HG02642 (cell line): Measurements from ENCODE around the gene KCND3.

Source experiments
- ATAC-seq: cut with Tn5 transposase; IDR thresholded peaks from one replicate; pipeline ENCODE4 v1.9.1; 2021; ENCODE audit warnings: mild to moderate bottlenecking; ENCODE audit not compliant: unreplicated experiment, poor library complexity

The KCND3 gene

DNA sequence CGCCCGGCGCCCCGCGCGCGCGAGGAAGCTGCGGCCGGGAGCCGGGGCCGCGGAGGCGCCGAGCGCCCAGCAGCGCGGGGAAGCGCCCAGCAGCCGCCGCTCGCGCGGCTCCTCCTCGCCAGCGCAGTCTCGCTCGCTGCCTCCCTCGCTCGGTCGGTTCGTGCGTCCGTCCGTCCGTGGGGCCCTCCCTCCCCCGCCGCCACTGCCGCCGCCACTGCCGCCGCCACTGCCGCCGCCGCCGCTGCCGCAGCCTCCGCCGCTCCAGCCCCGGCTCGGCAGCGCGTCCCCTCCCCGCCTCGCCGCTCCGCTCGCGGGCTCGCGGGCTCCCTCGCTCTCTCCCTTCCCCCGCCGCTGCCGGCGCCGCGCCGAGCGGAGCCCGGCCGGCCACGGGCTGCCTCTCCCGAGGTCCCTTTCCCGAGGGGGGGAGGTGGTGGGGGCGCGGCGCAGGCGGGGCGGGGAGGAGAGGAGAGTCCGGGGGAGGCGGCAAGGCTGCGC lies at the start of gene KCND3:
Gene KCND3, minus strand, starts transcription at position 138 of the 495 bp plus-strand sequence.
- ATAC-seq, result no peak

DNA sequence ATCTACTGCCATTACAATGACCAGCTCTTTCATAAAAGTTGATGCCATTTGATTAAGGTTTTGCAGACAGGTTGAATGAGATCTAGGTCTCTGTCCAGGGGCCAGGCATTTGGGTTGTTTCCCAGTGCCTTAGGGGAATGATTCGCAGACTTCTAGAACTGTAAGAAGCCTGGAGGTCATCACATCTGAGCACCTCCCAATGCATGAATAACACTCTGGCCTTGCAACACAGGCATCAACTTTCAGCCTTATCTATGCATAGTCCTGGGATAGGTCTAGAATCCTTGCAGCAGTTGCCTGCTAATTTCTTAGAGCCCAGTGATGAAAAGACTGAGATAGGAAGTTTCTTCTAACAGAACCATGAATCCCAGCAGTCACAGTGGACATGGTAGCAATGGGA lies 44.8 kb upstream of the KCND3 start:
- no peak for ATAC-seq

DNA sequence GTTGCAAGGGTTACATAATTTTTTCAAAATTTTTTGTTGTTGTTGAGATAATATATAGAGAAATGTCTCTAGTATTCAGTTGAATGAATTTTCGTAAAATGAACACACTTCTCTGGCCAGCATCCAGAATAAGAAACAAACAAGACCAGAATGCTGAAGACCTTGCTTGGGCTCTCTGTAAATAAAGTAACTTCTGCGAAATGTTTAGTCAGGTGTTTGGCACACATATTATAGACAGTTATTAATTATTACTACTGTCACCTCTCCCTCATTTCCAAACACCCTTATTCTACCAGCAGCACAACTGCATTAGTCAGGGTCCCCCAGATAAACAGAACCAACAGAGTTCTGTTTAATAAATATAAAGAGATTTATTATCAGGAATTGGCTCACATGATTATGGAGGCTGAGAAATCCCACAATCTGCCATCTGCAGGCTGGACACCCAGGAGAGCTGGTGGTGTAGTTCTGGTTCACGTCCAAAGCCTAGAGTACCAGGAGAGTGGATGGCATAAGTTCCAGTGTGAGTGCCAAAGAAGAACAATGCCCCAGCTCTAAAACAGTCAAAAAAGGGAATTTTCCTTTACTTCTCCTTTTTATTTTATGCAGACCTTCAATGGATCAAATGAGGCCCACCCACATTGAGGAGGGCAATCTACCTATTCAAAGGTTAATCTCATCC lies 44.1 kb upstream of the KCND3 start:
- ATAC-seq, result no peak

DNA sequence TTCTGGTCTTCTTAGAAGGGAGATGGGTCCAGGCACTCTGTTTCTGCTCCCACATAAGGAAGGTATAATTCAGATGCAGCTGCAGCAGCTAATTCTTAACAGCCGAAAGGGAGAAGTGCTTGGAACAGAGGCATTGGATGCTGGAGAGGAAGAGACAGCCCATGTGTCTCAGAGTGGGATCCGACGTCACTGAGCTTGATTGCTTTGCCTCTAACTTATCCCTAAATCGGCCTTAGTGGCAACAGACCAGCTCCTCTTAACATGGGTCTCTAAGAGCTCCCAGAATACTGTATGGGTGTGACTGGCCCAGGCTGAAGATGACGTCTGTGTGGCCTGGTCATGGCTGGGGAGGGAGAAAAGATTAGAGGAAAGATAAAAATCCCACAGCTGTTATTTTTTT lies 40.7 kb upstream of the KCND3 start:
- no peak for ATAC-seq

DNA sequence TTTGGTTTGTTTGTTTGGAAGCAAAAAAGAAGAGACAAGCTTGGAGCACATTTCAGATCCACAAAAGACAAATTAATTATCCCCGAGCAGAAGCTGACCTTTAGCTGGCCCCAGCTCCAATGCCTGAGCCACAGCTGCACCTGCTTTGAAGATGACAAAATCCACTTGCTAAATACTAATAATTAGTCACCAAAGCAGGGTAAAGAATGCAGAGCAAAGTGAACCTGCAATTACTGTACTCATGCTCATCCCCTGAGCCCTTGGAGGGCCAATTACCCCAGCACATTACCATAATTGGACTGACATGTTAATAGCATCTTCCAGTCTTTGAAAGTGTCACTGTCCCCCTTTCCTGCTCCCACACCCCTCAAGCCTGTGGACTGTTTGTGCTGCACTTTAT lies 38.2 kb upstream of the KCND3 start:
- no peak for ATAC-seq

DNA sequence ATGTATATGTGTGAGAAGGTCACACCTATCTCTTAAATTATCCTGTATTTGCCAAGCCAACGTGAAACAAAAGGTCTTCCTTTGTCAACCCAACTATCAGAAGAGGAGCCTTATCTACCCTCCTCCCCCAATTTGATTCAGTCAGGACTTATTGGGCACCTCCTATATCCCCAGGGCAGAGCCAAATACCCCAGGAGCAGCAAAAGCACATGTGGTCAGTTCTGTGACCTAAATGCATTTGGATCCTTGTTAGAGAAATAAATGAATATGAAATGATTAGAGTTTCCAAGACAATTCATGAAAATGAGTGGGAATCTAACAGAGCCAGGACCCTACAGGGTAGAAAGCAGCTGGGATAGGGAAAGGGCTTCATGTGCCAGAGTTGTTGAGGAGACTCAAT lies 37.0 kb upstream of the KCND3 start:
- no peak for ATAC-seq

DNA sequence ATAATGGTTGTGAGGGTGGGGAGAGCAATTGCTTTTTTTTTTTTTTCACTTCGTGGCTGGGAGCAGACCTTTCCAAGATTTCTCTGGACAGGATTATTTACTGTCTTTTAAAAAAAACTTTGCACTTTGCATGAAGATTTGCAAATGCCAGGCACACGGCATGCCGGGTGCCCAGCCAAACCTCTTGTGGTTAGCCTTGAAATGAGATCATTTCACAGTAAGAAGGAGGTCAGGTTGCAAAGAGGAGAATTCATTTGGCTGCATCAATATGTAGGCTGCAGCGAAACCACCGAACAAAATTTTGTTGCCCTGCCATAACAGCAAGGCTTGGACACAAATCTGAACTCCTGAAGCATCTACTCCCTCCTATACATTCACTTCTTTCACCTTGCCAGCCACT lies 36.5 kb upstream of the KCND3 start:
- no peak for ATAC-seq

DNA sequence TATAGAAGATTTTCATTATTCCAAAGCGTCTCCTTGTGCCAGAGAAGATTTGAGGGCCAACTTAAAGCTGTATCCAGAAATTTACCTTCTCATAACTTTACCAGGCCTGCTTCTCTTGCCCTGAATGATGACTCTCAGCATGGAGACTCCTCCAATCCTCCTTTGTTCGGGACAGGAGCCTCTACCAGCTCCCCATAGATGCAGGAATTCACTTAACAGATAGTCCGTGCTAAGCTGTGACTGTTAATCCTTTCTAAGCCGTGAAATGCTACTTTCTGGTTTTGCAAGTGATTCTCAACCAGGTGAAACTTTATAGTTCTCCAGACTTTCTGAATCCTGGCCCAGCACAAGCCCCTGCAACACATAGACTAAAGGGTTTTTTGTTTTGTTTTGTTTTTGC lies 31.8 kb upstream of the KCND3 start:
- no peak for ATAC-seq

DNA sequence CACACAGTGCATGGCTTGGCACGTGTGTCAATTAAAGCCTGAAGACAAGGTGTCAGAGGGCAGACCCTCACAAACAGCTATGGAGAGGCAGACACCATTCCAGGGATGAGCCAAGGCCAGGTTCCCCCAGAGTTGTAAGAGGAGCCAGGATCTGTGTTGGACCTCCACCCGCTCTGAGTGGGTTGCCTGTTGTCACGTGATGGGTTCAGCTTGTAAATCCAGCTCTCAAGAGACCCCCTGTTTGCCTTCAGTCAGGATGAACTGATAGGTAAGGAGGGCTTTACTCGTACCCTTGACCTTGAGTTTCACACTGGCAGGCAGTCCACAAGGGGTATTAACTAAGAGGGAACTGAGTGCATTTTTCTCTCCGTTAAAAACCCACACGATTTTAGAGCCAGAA lies 27.7 kb upstream of the KCND3 start:
- no peak for ATAC-seq

DNA sequence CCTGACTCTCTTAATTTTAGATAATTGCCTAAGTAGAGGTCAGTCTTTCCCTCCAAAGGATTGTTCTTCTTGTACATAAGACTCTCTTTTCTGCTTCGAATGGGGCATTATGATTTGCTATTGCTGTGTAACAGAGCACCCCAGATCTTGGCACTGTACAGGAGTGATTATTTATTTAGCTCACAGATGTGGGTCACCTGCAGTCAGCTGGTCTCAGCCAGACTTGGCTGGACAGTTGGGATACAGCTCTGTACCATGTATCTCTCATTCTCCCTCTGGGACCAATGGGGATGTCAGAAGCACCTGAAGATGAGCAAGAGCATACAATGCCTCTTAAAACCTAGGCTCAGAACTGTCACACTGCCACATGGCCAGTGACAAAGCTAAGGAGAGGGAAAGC lies 23.4 kb upstream of the KCND3 start:
- ATAC-seq, result no peak

DNA sequence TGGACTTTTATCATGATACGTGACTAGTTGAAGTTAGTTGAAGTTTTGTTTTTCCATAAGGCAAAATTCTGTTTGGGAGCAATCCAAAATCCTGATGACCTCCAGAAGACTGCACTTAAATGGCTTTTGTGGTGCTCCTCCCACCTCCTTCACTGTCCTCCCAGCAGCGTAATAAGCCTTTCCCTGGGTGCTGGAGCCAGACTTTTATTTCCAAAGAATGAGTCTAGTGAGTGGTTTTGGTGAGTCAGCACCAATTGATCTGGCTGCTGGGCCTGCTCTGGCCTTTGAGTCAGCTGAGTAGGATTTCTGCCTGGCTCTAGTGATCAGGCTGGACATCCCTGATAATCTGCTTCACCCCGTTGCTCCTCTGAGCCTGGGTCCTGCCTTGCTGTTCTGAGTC lies 21.7 kb upstream of the KCND3 start:
- no peak for ATAC-seq

DNA sequence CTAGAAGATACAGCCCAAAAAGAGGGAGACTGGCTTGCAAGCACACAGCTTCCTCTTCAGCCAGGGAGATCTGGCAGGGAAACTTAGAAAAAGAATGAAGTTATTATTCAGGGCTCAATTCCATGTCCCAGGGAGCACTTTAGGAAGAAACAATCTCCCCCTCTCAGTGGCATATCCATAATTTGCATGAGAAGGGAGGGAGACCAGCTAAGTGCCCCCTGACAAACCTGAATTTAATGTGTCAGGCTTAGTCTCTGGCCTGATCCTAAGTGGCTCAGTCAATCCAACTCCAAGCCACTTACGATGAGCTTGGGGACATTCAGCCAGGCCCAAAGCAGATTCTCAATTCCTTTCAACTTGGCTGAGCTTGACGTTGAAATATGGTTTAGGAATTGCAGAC lies 17.7 kb upstream of the KCND3 start:
- ATAC-seq, result no peak

DNA sequence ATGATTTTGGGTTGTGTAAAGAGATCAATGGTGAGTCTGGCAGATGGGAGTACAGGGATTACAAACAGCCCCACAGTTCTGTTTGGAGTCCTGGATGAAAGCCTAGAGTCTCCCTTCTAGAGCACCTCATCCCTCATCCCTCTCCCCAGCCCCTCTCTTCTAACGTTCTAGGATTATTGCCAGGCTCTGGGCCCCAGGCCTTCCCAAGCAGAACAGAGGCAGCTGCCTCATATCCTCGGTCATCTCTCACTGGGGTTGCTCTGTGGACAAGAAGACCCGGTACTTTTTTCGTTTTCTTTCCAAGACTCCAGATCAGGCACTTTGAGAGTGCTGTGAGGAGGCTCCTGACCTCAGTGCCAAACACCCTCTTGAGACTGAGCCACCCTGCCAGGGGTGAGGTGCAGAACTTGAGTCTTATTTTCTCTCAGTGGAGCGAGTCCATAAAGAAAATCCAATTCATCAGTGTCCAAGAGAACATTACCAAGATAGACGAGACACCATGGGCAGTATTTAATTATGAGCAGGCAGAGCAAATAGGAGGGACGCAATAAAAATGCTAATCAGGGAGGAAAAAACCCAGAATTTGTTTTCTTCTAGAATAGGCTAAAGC lies 17.1 kb upstream of the KCND3 start:
- ATAC-seq, result no peak

DNA sequence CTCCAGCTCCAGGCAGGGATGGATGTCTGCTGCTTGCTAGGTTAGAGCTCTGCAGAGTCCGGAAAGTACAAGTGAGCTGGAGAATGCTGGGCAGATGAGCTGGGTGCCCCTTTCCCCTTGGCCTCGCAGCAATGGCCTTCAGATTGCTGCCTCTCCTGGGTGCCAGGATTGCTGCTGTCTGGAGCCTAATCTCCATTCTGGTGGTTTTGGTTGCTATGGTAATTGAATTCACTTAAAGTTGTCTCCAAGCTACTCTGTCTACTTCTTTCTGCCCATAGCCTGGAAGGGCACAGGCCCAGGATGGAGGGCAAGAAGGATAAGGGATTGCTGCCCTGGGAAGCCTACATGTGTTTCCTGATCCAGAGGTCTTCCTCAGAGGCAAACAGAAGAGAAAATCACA lies 14.6 kb upstream of the KCND3 start:
- ATAC-seq, result no peak

DNA sequence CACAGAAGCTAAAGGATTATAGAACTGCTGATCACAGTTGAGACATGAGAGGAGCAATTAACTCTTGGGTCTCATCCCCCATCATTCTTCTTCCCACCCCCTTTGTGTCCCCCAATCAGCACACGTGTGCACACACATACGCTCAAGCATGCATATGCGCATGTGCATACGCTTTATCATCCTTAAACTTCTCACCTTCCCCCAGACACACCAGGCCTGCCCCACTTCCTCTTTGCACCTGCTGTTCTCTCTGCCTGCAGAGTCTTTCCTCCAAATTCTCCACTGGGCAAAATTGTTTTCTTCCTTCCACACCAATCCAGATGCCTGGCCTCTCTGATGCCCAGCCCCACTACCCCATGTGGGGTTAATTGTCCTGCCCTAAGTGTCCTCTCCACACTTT lies 13.0 kb upstream of the KCND3 start:
- ATAC-seq, result no peak

DNA sequence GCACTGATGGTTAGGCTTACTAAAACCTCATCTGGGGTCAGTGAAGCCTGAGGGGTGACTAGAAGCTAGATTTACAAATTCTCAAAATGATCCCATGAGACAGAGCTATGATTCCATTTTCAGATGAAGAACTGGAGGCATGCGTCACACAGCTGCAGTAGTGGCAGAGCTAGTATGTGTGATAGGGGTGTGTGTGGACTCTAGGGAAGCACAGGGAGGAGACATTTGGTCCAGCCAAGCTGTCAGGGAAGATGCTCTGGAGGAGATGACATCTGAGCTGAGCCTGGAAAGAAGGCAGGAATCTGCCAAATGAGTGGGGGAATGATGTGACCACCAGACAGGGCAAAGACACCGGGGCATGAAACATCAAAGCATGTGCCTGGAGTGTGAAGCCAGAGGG lies 12.0 kb upstream of the KCND3 start:
- no peak for ATAC-seq

DNA sequence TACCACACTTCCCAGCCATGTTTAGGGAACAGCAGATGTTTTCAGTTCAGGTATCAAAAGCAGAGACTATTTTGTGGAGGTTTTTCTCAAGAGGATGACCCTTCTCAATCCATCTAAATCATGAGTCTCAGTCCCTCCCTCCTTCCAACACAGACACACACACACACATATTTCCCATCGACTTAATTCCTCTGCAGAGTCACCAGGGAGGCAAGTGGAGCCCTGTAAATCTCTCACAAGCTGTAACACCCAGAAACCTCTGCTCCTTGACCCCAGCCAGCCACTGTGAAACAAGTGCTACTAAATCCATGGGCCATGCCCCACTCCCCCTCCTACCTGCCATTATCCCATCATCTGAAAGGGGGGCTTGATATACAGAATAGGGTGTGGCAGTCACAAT lies 10.6 kb upstream of the KCND3 start:
- ATAC-seq, result no peak

DNA sequence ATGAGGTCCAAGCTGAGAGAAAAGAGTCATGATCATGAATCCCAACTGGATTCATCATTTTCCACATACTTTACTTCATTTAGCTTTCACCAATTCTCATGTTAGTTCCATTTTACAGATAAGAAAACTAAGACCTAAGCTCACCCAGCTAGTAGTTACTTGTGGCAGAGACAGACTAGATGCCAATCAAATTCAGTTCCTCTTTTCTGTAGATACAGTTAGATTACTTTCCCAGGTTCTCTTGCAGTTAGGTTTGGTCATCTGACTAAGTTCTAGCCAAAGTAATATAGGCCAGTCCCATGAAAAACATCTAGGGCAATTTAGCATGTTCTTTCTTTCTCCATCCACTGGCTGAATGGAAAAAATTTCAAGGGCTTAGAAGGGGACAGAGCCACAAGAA lies 8.9 kb upstream of the KCND3 start:
- ATAC-seq, result no peak

DNA sequence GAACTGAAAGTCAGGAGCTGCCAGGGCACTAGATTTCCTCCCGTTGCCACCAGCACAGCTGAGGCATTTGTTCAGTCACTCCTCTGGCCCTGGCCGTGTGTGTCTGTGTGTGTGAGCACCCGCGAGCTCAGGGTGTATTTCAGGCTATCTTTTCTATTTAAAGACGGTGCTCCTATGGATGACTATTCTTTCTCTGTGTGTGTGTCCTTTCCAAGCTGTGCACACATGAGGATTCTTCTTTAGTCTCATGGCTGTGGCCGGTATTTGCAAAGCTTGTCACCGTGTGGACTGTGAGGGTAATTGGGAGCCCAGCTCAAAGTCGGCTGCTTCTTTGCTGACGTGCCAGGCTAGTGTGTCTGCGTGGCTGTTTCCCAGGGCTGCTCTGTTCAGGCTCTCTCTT lies 3.0 kb upstream of the KCND3 start:
- no peak for ATAC-seq

DNA sequence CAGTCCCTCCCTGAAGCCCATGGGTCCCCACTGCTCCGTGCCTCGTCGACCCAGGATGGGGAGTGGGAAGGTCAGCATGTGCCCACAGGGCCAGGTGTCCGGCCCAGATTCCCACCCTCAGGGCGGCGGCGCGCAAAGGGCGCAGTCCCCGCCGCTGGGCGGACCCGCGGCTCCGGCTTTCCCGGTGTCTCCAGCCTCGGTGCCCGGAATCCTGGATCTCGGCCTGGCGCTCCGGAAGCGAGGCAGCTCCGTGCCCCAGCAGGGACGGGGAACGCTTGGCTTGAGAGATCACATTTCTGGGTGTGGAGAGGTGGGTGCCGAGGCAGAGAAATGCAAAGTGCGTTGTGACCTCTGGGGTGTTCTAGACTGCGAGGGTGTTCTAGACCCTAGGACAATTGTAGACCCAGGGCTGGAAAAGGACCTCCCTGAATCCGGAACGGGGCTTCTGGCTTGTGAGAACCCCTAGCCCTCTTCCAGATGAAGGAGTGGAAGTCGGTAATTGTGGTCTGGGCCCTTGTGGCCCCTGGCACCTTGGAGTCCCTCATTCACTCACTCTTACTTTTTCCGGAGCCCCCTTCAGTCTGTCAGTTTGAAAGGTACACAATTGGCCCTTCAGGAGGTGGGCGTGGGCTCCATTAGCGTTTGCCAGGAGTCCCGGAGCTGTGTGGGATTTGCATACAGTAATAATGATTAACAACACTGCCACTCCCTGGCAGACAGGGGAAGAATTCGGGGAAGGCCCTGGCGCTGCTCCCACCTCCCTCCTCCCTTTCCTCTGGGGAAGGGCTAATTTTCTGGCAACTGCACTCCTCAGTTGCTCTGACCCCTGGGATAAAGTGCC lies 1.6 kb upstream of the KCND3 start:
- ATAC-seq, result no peak
